ENCODE measurements around the gene NCAM1.

Gene NCAM1

DNA sequence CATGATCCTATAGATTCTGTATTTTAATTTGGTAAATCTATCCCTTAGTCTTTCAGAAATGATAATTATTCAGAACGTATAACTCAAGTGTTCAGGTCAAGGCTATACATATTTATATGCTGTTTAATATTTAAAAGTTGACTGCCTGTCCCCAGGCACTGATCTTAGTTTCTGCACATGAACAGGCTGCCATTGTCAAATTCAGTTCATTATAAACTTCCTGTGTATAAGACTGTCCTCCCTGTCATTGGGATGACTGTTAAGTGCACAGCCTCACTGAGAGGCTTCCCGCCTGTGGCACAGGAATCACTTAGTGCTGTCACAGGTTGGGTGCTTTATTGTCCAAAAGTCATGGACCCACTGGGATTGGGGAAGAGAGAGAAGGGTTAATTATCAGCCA is 261.0 kb downstream of the NCAM1 start:
- Histone ChIP-seq H3K4me3 (ENCODE audit: low read length) (no peak overlapping the region), H3K9ac (ENCODE audit: low read length) (no peak overlapping the region), H3K36me3 (ENCODE audit: control insufficient read depth, insufficient read depth, low read length) (no peaks in the 10 kb centered on the region), H3K27me3 (ENCODE audit: control insufficient read depth, insufficient read depth, low read length) (no peaks in the 10 kb centered on the region), H3K9me3 (ENCODE audit: control insufficient read depth, low read length) (no peaks in the 10 kb centered on the region), H3K4me1 (ENCODE audit: control insufficient read depth, insufficient read depth, low read length) (no peaks in the 10 kb centered on the region)

GRCh38 chr11:113234888-113235287 is 273.7 kb downstream of the NCAM1 start:
- Histone ChIP-seq H3K9me3 (ENCODE audit: control insufficient read depth, low read length) (no peaks in the 10 kb centered on the region), H3K4me1 (ENCODE audit: control insufficient read depth, insufficient read depth, low read length) (no peaks in the 10 kb centered on the region), H3K4me3 (ENCODE audit: low read length) (no peak overlapping the region), H3K9ac (ENCODE audit: low read length) (no peak overlapping the region), H3K36me3 (ENCODE audit: control insufficient read depth, insufficient read depth, low read length) (no peaks in the 10 kb centered on the region), H3K27me3 (ENCODE audit: control insufficient read depth, insufficient read depth, low read length) (no peaks in the 10 kb centered on the region)

DNA sequence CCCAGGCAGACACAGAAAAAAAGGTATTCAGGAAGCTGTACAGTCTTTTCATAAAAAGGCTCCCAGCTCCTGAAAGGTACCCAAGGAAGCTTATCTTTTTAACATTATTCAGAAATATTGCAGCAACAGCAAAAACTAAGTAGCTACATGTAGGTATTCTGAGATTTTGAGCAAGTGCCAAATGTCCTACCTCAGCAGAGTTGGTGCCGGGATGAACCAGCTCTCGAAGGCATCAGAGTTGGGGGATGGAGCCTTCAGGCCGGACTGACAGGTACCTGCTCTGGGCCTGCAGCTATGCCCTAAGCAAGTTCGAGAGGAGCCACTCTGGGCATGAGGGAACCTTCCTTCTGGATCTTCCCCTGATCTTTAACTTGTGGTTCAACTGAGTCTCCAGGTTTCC is 276.0 kb downstream of the NCAM1 start:
- H3K36me3 ChIP-seq (ENCODE audit: control insufficient read depth, insufficient read depth, low read length): no peaks in the 10 kb centered on the region
- no peaks in the 10 kb centered on the region for H3K27me3 ChIP-seq (ENCODE audit: control insufficient read depth, insufficient read depth, low read length)
- H3K4me1 ChIP-seq (ENCODE audit: control insufficient read depth, insufficient read depth, low read length): no peaks in the 10 kb centered on the region
- H3K4me3 ChIP-seq (ENCODE audit: low read length): no peak overlapping the region
- no peaks in the 10 kb centered on the region for H3K9me3 ChIP-seq (ENCODE audit: control insufficient read depth, low read length)
- no peak overlapping the region for H3K9ac ChIP-seq (ENCODE audit: low read length)

DNA sequence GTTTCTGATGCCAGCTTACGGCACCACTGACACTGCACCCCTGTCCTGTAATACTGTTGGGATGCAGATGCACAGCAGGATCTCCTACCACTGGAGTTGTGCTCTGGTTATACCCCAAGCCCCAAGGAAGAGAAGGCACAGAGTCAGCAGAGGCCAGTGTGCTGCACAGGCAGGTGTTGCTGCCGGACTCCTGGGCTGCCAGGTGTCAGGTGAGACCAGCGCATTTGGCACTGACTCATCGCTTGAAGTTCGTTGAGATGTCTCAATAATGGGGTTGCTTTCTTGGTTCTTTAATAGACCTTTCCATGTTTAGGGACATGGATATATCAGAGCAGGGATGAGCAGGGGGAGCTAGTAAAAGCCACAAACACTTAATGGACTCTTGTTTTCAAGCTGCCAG is 277.5 kb downstream of the NCAM1 start:
- H3K4me1 ChIP-seq (ENCODE audit: control insufficient read depth, insufficient read depth, low read length): no peaks in the 10 kb centered on the region
- no peak overlapping the region for H3K4me3 ChIP-seq (ENCODE audit: low read length)
- H3K36me3 ChIP-seq (ENCODE audit: control insufficient read depth, insufficient read depth, low read length): no peaks in the 10 kb centered on the region
- no peak overlapping the region for H3K9ac ChIP-seq (ENCODE audit: low read length)
- no peaks in the 10 kb centered on the region for H3K27me3 ChIP-seq (ENCODE audit: control insufficient read depth, insufficient read depth, low read length)
- H3K9me3 ChIP-seq (ENCODE audit: control insufficient read depth, low read length): no peaks in the 10 kb centered on the region

- Histone ChIP-seq H3K4me3 (ENCODE audit: low read length) (no peak overlapping the region), H3K36me3 (ENCODE audit: control insufficient read depth, insufficient read depth, low read length) (no peaks in the 10 kb centered on the region), H3K9ac (ENCODE audit: low read length) (no peak overlapping the region), H3K9me3 (ENCODE audit: control insufficient read depth, low read length) (no peaks in the 10 kb centered on the region), H3K27me3 (ENCODE audit: control insufficient read depth, insufficient read depth, low read length) (no peaks in the 10 kb centered on the region), H3K4me1 (ENCODE audit: control insufficient read depth, insufficient read depth, low read length) (no peaks in the 10 kb centered on the region)
Measured at GRCh38 chr11:113240389-113240788, 279.2 kb downstream of the NCAM1 start.

DNA sequence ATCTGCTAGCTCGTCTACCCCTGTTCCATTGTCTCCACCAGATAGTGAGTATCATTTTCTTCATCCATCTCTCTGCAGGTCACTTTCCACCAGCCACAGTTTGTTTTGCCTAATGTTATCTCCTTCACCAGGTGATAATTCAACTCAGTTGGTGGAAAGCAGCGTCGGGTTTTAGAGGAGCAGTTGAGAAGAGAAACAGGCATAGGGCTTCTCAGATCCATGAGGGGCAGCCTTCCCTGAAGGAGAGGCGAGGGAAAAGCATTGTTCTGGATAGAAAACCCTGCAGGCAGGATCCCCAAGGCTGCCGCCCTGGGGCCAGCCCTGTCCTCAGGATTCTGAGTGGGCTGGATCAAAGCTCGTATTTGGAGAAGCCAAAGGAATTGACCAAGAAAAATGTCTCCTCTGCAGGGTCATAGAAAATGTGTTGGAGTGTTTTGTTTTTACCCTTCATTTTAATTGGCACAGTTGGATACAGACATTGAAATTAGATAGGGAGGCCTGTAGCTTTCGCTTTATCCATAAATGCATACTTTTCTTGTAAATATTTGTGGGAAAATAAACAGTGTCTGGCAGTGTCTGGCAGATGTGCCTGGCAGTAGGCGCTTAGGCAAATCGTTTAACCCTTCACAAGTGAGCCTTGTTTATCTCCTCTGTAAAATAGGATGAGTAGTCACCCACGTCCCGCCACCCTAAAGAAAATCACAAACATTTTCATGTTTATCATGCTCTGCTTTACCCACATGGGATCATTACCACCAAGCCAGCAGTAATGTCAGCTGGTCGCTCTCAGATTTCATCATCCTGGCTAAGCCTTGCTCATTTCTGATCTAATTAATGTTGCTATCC is 279.8 kb downstream of the NCAM1 start:
- Histone ChIP-seq H3K4me1 (ENCODE audit: control insufficient read depth, insufficient read depth, low read length) (no peaks in the 10 kb centered on the region), H3K4me3 (ENCODE audit: low read length) (no peak overlapping the region), H3K9ac (ENCODE audit: low read length) (no peak overlapping the region), H3K9me3 (ENCODE audit: control insufficient read depth, low read length) (no peaks in the 10 kb centered on the region), H3K27me3 (ENCODE audit: control insufficient read depth, insufficient read depth, low read length) (no peaks in the 10 kb centered on the region), H3K36me3 (ENCODE audit: control insufficient read depth, insufficient read depth, low read length) (no peaks in the 10 kb centered on the region)

DNA sequence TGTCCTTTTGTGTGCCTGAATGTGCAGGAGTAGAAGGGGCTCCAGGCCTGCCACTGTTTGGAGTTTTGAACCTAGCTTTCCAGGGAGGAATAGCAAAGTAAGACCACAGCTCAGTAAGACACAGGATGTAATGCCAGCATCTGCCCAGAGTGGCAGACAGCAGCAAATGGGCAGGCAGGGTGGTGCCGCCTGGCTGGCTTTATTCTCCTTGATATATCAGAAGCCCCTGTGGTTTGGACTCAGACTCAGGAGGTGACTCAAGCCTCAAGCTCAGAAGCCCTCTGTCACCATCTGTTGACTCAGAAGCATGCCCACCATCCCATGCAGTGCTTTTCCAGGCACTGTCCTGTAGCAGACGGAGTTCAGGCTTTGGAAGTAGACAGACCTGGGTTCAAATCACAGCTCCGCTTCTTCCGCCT is 280.4 kb downstream of the NCAM1 start:
- Histone ChIP-seq H3K9me3 (ENCODE audit: control insufficient read depth, low read length) (no peaks in the 10 kb centered on the region), H3K4me3 (ENCODE audit: low read length) (no peak overlapping the region), H3K4me1 (ENCODE audit: control insufficient read depth, insufficient read depth, low read length) (no peaks in the 10 kb centered on the region), H3K9ac (ENCODE audit: low read length) (no peak overlapping the region), H3K27me3 (ENCODE audit: control insufficient read depth, insufficient read depth, low read length) (no peaks in the 10 kb centered on the region), H3K36me3 (ENCODE audit: control insufficient read depth, insufficient read depth, low read length) (no peaks in the 10 kb centered on the region)

DNA sequence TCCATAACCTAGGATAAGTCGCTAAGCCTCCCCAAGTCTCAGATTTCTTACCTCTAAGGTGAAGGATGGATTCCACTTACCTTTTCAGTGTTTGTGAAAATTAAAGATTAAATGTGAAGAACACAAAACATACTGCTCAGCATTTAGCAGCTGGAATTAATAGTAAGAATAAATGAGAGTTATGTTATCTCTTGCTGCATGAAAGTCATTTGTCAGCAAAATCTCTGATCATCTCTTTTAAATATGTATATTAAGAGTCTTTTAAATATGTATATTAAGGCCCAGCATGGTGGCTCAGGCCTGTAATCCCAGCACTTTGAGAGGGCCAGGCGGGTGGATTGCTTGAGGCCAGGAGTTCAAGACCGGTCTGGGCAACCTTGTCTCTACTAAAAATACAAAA is 280.8 kb downstream of the NCAM1 start:
- no peak overlapping the region for H3K9ac ChIP-seq (ENCODE audit: low read length)
- no peaks in the 10 kb centered on the region for H3K9me3 ChIP-seq (ENCODE audit: control insufficient read depth, low read length)
- no peaks in the 10 kb centered on the region for H3K36me3 ChIP-seq (ENCODE audit: control insufficient read depth, insufficient read depth, low read length)
- H3K27me3 ChIP-seq (ENCODE audit: control insufficient read depth, insufficient read depth, low read length): no peaks in the 10 kb centered on the region
- H3K4me1 ChIP-seq (ENCODE audit: control insufficient read depth, insufficient read depth, low read length): no peaks in the 10 kb centered on the region
- no peak overlapping the region for H3K4me3 ChIP-seq (ENCODE audit: low read length)

DNA sequence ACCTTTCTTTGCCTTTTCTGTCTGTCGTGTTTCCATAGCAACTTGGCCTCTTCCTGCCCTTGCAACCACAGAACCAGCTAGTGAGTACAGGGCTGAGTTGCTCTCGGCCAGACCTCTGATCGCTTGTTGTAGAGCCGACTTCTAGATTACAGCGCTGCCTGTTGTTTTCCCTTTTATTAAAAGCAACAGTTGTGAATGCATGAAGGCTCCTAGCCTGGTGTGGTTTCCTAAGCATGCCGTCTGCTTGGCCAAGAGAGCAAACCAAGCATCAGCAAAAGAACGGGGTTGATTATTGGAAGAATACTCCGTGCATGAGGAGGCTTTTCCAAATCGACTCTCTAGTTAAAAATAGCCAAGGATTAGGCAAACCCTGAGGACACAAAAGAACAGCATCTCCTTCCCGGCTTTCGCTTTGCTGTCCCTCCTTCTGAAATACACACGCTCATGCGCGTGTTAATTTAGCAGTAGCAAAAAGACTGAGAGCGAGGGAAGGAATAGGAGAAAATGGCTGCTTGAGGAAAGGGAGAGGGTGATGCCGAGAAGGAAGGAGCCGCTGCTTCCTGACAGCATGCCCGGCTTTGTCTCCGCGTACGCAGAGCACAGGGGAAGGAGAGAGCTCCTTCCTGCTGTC is 281.7 kb downstream of the NCAM1 start:
- Histone ChIP-seq H3K9me3 (ENCODE audit: control insufficient read depth, low read length) (no peaks in the 10 kb centered on the region), H3K9ac (ENCODE audit: low read length) (no peak overlapping the region), H3K36me3 (ENCODE audit: control insufficient read depth, insufficient read depth, low read length) (no peaks in the 10 kb centered on the region), H3K4me3 (ENCODE audit: low read length) (no peak overlapping the region), H3K4me1 (ENCODE audit: control insufficient read depth, insufficient read depth, low read length) (no peaks in the 10 kb centered on the region), H3K27me3 (ENCODE audit: control insufficient read depth, insufficient read depth, low read length) (no peaks in the 10 kb centered on the region)

- H3K4me3 ChIP-seq (ENCODE audit: low read length): no peak overlapping the region
- H3K9ac ChIP-seq (ENCODE audit: low read length): no peak overlapping the region
Measured at GRCh38 chr11:113243696-113244095, 282.5 kb downstream of the NCAM1 start.

GRCh38 chr11:113245216-113245615 is 284.0 kb downstream of the NCAM1 start:
- Histone ChIP-seq H3K27me3 (ENCODE audit: control insufficient read depth, insufficient read depth, low read length) (no peaks in the 10 kb centered on the region), H3K4me1 (ENCODE audit: control insufficient read depth, insufficient read depth, low read length) (no peaks in the 10 kb centered on the region), H3K9me3 (ENCODE audit: control insufficient read depth, low read length) (no peaks in the 10 kb centered on the region), H3K4me3 (ENCODE audit: low read length) (no peak overlapping the region), H3K36me3 (ENCODE audit: control insufficient read depth, insufficient read depth, low read length) (no peaks in the 10 kb centered on the region), H3K9ac (ENCODE audit: low read length) (no peak overlapping the region)

More at GRCh38 chr11:113243696-113244095, 282.5 kb downstream of the NCAM1 start:
- H3K4me1 ChIP-seq (ENCODE audit: control insufficient read depth, insufficient read depth, low read length): no peaks in the 10 kb centered on the region
- H3K36me3 ChIP-seq (ENCODE audit: control insufficient read depth, insufficient read depth, low read length): no peaks in the 10 kb centered on the region
- H3K9me3 ChIP-seq (ENCODE audit: control insufficient read depth, low read length): no peaks in the 10 kb centered on the region
- H3K27me3 ChIP-seq (ENCODE audit: control insufficient read depth, insufficient read depth, low read length): no peaks in the 10 kb centered on the region

DNA sequence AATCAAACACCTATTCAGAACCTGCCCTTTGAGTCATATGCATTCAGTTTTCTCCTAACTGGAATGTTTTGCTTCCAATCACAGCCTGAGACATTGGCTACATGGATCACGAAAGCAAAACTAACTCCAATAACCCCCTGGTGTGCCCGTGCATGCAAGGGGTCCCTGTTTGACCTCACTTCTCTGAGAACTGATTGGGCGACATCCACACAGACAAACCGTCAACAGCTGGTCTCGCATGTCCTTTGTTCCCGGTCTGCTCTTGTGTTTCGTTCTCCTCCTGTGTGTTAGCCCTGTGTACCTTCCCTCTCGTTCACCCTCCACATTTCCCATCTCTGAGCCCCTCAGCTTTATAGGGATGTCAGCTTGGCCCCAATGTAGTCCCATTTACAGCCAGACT is 286.0 kb downstream of the NCAM1 start:
- Histone ChIP-seq H3K4me1 (ENCODE audit: control insufficient read depth, insufficient read depth, low read length) (no peaks in the 10 kb centered on the region), H3K36me3 (ENCODE audit: control insufficient read depth, insufficient read depth, low read length) (no peaks in the 10 kb centered on the region), H3K9ac (ENCODE audit: low read length) (no peak overlapping the region), H3K9me3 (ENCODE audit: control insufficient read depth, low read length) (no peaks in the 10 kb centered on the region), H3K27me3 (ENCODE audit: control insufficient read depth, insufficient read depth, low read length) (no peaks in the 10 kb centered on the region), H3K4me3 (ENCODE audit: low read length) (no peak overlapping the region)

Data from mucosa of stomach (tissue), 1 donor.